ENCODE data around the gene C5orf58.

The C5orf58 gene

GRCh38 chr5:170286386-170286925, 53.7 kb downstream of the C5orf58 start:
- no peak overlapping the region for H3K27ac ChIP-seq
- TF ChIP-seq, protein P1, sequence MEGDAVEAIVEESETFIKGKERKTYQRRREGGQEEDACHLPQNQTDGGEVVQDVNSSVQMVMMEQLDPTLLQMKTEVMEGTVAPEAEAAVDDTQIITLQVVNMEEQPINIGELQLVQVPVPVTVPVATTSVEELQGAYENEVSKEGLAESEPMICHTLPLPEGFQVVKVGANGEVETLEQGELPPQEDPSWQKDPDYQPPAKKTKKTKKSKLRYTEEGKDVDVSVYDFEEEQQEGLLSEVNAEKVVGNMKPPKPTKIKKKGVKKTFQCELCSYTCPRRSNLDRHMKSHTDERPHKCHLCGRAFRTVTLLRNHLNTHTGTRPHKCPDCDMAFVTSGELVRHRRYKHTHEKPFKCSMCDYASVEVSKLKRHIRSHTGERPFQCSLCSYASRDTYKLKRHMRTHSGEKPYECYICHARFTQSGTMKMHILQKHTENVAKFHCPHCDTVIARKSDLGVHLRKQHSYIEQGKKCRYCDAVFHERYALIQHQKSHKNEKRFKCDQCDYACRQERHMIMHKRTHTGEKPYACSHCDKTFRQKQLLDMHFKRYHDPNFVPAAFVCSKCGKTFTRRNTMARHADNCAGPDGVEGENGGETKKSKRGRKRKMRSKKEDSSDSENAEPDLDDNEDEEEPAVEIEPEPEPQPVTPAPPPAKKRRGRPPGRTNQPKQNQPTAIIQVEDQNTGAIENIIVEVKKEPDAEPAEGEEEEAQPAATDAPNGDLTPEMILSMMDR (conservative IDR thresholded peaks at IDR 0.05), result no peak

DNA sequence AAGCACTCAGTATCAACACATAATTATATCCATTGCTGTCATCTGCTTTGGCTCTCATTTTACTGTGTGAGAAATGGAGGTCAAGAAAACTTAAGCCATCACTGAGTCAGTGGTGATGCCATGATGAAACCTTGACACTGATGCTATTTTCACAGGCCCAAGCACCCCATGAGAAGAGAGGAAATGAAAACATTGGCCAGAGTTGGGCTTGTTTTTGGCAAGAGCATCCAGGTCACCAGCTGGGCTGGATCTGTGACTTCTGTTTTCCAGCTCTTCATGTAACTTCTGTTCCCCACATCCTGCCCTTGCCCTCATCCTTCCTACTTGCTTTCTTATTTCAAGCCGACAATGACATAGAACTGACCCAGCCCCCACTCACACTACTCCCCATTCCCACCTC, 54.7 kb downstream of the C5orf58 start:
- TF ChIP-seq, protein P1 (conservative IDR thresholded peaks at IDR 0.05), result no peak
- no peak overlapping the region for H3K27ac ChIP-seq

- no peak overlapping the region for H3K27ac ChIP-seq
- TF ChIP-seq, protein P1 (conservative IDR thresholded peaks at IDR 0.05), result no peak
Observed at GRCh38 chr5:170288151-170288550, 55.4 kb downstream of the C5orf58 start.

GRCh38 chr5:170288551-170288950, 55.8 kb downstream of the C5orf58 start:
- TF ChIP-seq, protein P1 (conservative IDR thresholded peaks at IDR 0.05), result no peak
- H3K27ac ChIP-seq, result no peak overlapping the region

- TF ChIP-seq, protein P1 (conservative IDR thresholded peaks at IDR 0.05), result no peak
- H3K27ac ChIP-seq, result no peak overlapping the region
Observed at GRCh38 chr5:170289121-170289520, 56.3 kb downstream of the C5orf58 start.

DNA sequence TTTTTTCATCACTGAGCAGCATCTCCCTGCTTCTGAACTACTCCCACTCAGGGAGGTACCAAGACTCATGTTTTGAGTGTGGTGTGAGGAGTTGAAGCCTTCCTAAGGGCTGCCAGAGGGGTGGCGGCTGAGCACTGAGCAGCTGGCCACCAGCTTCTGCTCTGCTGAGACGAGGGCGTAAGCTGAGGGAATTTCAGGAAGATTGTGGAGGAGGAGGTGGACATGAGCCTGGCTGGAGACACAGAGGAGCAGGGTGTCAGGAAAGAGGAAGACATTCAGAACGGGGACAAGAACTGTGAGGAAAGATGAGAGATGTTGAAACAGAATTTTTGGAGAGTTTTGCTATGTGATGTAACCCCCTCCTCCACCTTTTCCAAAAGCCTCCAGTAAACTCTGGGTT, 57.0 kb downstream of the C5orf58 start:
- TF ChIP-seq, protein P1 (conservative IDR thresholded peaks at IDR 0.05), result no peak

DNA sequence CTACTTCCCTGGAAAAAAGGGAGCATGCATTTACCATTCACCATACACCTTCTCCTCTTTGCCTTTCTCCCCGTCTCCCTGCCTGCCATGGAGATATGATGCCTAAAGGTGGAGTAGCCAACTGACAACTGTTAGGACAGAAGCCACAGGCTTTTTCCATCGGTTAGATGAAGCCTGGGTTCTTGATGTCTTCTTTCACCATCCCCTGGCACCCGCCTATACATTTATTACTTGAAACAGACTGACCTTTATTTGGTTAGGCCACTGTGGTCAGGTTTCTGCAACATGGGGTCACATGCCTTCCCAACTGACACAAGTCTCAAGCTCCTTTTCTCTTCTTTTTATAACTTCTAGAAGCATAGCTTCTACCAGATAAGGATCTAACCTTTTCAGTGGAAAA, 57.7 kb downstream of the C5orf58 start:
- H3K27ac ChIP-seq, result no peak overlapping the region
- TF ChIP-seq, protein P1 (conservative IDR thresholded peaks at IDR 0.05), result no peak

More for the DNA sequence above, 57.0 kb downstream of the C5orf58 start:
- H3K27ac ChIP-seq, result no peak overlapping the region
